Raji (cell line): ENCODE data around the gene THADA.

ENCODE experiments used
- POLR2A ChIP-seq: IDR thresholded peaks from 2 replicates; pipeline ENCODE4 v1.6.1; 2011; ENCODE audit warnings: low read depth, low read length, control low read depth; ENCODE audit not compliant: insufficient read depth

Gene THADA

GRCh38 chr2:43324259-43325106 is 271.4 kb downstream of the THADA start:
- TF ChIP-seq POLR2A = no peak

- TF ChIP-seq POLR2A = no peak
Measured at GRCh38 chr2:43323857-43324256, 272.0 kb downstream of the THADA start.

DNA sequence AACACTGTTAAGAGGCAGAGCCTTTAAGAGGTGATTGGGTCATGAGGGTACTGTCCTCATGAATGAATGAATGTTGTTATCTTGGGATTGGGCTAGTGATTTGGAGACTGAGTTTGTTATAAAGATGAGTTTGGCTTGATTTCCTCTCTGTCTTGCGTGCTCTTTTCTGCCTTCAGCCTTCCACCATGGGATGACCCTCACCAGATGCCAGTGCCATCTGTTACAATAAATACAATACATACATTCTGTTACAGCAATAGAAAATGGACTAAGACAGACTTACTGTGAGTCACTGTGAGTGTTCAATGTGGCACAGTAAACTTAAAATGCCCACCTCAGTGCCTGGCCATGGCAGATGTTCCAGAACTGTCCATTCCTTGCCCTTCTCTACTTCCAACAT is 274.4 kb downstream of the THADA start:
- no peak for TF ChIP-seq POLR2A

GRCh38 chr2:43319541-43319940 is 276.3 kb downstream of the THADA start:
- no peak for TF ChIP-seq POLR2A

DNA sequence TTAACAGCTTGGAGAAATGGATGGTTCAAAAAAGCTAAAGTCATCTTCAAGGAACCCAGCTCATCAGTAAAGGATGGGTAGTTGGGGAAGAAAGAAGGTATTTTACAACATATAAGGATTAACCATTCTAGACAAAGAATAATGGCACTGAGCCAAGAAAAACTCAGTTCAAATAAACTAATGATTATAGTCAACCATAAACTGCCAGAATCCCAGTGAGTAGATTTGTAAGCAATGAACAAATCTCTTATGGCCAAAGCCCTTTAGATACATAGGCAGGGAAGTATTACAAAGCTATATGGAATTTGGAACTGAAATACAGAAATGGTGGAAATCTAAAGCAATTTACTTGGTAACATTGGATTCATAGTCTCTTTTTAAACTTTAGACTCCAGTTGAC is 277.0 kb downstream of the THADA start:
- no peak for TF ChIP-seq POLR2A

- TF ChIP-seq POLR2A = no peak
Measured at GRCh38 chr2:43317680-43318079, 278.2 kb downstream of the THADA start.

- no peak for TF ChIP-seq POLR2A
Measured at GRCh38 chr2:43317194-43317593, 278.6 kb downstream of the THADA start.

DNA sequence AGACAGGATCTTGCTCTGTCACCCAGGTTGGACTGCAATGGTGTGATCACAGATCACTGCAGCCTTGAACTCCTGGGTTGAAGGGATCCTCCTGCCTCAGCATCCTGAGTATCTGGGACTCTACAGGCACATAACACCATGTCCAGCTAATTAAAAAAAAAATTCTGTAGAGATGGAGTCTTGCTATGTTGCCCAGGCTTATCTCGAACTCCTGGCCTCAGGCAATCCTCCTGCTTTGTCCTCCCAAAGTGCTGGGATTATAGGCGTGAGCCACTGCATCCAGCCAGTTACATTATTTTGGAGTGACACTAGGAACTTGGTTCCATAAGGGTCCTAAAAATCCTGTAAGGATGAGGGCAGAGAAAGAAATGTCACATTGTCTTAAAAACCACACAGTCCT is 280.4 kb downstream of the THADA start:
- no peak for TF ChIP-seq POLR2A

- TF ChIP-seq POLR2A = no peak
Measured at GRCh38 chr2:43314299-43314927, 281.4 kb downstream of the THADA start.

- TF ChIP-seq POLR2A = no peak
Measured at GRCh38 chr2:43313642-43314017, 282.2 kb downstream of the THADA start.

DNA sequence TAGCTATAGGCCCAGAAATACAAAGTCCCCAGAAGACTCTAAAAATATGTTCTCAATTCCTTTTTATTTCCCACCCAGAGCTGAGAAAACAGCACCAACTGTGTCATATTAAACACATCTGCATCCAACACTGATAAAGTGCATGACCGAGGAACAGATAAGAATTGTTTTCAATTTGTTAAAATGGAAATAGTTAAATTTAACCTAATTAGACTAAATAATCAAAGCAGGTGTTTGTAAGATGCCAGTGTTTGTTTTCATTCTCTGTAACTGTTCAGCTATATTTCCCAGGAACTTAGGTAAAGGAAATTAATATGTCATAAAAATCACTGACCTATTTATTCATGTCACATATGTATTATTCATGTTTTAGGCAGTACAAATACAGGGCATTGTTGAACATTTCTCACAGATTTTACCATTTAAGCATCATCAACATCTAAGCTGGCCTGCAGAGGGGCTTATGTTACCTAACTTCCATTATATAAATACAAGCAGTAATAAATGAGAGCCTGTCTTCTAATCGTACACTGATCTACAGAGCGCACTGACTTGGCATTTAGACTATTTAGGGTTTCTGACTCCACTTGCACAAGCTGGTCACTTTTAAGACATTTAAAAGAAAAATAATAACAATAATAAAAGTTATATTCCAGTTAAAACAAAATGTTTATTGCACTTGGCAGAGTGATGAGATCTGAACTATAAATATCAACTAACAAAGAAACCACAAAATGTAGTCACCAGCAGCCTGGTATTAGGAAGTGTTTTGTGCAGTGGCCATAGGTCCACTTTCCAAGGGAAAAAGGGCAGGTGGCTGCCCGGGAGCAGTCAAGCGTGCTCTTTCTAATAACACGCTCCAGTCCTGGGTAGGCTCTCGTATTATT is 282.8 kb downstream of the THADA start:
- TF ChIP-seq POLR2A = no peak

- TF ChIP-seq POLR2A = no peak
Measured at GRCh38 chr2:43311276-43311675, 284.6 kb downstream of the THADA start.

GRCh38 chr2:43309935-43310334 is 285.9 kb downstream of the THADA start:
- TF ChIP-seq POLR2A = no peak

- TF ChIP-seq POLR2A = no peak
Measured at GRCh38 chr2:43307973-43308372, 287.9 kb downstream of the THADA start.

DNA sequence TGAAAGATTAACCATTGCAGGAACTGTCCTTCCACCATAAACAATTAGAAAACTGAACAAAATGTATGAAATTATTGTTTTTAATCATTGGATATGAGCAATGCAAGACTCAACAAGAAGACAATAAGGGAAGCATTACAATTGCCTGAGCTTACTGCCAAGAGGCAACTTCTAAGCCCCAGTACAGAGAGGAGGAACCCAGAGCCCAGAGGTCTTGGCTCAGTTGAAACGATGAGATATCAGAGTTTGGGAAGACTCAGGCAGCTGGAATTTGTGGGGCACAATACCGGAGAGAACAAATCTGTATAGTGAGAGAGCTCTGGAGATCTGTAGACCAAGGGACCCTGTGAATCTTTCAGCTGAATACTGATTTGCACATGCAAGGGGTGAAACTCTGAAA is 288.8 kb downstream of the THADA start:
- no peak for TF ChIP-seq POLR2A

DNA sequence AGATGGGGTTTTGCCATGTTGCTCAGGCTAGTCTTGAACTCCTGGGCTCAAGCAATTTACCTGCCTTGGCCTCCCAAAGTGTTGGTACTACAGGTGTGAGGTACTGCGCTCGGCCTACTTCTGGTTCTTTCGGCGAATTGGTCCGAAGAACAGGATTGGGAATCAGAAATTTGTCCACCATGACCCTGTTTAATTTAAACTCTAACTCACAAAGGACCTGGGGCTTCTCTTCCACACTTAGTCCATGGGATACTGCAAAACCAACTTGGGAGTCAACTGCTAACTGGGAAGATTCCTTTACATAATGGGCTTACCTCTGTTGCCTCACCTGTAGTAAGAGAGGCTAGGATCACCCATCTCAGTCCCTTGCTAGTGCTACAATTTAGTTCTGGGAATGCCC is 289.6 kb downstream of the THADA start:
- TF ChIP-seq POLR2A = no peak
